IMR-90 (cell line): ENCODE data around the gene PSPN.

Source experiments
- BHLHE40 ChIP-seq: fragments of 150-350 bp; IDR thresholded peaks from 2 replicates; pipeline ENCODE4 v1.6.1; 2016; ENCODE audit warnings: mild to moderate bottlenecking, low read depth, low read length
- CEBPB ChIP-seq: IDR thresholded peaks from 2 replicates; pipeline ENCODE4 v1.6.1; 2012; ENCODE audit warnings: low read depth, low read length, improper control_type of control experiment
- MAFK ChIP-seq: IDR thresholded peaks from 2 replicates; pipeline ENCODE4 v1.6.1; 2012; ENCODE audit warnings: low read depth, low read length, improper control_type of control experiment
- MAZ ChIP-seq: IDR thresholded peaks from 2 replicates; pipeline ENCODE4 v1.6.1; 2012; ENCODE audit warnings: low read depth, mild to moderate bottlenecking, low read length, improper control_type of control experiment, moderate library complexity, borderline replicate concordance
- MXI1 ChIP-seq: IDR thresholded peaks from 2 replicates; pipeline ENCODE4 v1.6.1; 2012; ENCODE audit warnings: low read depth, mild to moderate bottlenecking, low read length, moderate library complexity, borderline replicate concordance
- POLR2A ChIP-seq: IDR thresholded peaks from 2 replicates; pipeline ENCODE4 v1.6.1; 2012; ENCODE audit warnings: mild to moderate bottlenecking, low read depth, low read length
- RAD21 ChIP-seq: IDR thresholded peaks from 2 replicates; pipeline ENCODE4 v1.6.1; 2012; ENCODE audit warnings: low read length, improper control_type of control experiment
- RCOR1 ChIP-seq: IDR thresholded peaks from 2 replicates; pipeline ENCODE4 v1.6.1; 2012; ENCODE audit warnings: mild to moderate bottlenecking, low read length, improper control_type of control experiment; ENCODE audit not compliant: insufficient replicate concordance
- RFX5 ChIP-seq: IDR thresholded peaks from 2 replicates; pipeline ENCODE4 v1.8.0; 2012; ENCODE audit warnings: low read depth, mild to moderate bottlenecking, low read length, moderate library complexity
- SMC3 ChIP-seq: fragments of 150-350 bp; IDR thresholded peaks from 2 replicates; pipeline ENCODE4 v1.6.1; 2016; ENCODE audit warnings: low read depth, mild to moderate bottlenecking, antibody characterized with exemption, low read length, moderate library complexity
- TF ChIP-seq, protein P1 (sequence below): conservative IDR thresholded peaks from 2 replicates; pipeline ENCODE4 v1.5.1; 2012; ENCODE audit warnings: mild to moderate bottlenecking, low read depth, low read length, improper control_type of control experiment

DNA sequence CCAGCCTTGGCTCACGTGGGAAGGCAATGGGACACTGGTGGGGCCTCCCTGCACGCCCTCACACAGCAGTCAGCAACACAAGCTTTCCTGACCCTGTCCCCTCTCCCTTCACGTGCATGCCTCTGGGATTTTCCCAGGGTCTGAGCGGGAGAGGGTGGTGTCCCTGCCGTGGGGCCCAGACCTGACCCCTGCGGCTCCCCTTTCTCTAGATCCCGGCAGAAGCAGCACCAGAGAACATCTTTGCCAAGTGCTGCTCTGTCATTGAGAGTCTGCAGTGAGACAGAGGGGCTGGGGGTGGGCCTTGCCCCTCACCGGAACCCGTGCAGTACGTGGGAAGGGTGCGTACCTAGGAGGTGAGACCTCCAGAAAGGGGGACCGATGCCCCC, 36.3 kb upstream of the PSPN start:
- TF ChIP-seq, protein P1, sequence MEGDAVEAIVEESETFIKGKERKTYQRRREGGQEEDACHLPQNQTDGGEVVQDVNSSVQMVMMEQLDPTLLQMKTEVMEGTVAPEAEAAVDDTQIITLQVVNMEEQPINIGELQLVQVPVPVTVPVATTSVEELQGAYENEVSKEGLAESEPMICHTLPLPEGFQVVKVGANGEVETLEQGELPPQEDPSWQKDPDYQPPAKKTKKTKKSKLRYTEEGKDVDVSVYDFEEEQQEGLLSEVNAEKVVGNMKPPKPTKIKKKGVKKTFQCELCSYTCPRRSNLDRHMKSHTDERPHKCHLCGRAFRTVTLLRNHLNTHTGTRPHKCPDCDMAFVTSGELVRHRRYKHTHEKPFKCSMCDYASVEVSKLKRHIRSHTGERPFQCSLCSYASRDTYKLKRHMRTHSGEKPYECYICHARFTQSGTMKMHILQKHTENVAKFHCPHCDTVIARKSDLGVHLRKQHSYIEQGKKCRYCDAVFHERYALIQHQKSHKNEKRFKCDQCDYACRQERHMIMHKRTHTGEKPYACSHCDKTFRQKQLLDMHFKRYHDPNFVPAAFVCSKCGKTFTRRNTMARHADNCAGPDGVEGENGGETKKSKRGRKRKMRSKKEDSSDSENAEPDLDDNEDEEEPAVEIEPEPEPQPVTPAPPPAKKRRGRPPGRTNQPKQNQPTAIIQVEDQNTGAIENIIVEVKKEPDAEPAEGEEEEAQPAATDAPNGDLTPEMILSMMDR = no peak
- TF ChIP-seq BHLHE40 = no peak
- no peak for TF ChIP-seq RAD21
- TF ChIP-seq POLR2A = no peak
- TF ChIP-seq RFX5 = no peak
- no peak for TF ChIP-seq MAFK
- no peak for TF ChIP-seq CEBPB
- no peak for TF ChIP-seq MAZ
- no peak for TF ChIP-seq RCOR1
- TF ChIP-seq MXI1 = no peak
- TF ChIP-seq SMC3 = no peak
